Measurements from ENCODE around the gene CERK.

DNA sequence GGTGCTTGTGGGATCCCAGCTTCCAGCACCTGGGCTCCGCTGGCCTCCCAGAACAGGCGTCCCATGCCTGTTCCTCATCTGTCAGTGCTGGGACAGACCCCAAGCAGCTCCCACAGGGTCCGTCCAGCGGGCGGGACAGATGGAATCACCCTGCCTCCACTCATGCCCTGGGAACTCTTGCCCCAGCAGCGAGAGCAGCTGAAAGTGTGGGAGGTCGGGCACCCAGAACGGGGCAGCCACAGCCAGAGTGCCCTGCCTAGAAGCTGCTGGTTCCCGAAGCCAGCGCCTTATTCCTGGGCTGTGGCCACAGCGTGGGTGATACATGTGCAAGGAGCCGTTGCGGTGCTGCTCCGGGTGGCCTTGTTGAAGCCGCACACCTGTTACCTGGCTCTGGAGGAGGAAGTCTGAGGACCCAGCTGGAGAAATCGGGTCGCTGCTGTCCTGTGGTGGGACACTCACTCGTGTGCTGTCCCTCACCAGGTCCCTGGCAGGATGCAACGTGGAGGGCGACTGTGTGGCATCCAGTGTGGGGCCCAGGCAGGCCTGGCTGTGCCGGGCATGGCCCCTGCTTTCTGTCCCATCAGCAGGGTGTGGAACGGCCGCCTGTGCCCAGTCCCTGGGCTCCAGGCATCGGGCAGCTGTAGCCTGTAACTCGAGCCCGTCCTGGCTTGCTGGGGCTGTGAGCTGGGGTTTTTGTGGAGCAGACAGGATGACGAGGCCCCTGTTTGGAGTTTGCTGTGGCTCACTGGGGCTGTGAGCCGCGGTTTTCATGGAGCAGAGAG is 101.6 kb downstream of the CERK start:
- TF ChIP-seq, protein P1, sequence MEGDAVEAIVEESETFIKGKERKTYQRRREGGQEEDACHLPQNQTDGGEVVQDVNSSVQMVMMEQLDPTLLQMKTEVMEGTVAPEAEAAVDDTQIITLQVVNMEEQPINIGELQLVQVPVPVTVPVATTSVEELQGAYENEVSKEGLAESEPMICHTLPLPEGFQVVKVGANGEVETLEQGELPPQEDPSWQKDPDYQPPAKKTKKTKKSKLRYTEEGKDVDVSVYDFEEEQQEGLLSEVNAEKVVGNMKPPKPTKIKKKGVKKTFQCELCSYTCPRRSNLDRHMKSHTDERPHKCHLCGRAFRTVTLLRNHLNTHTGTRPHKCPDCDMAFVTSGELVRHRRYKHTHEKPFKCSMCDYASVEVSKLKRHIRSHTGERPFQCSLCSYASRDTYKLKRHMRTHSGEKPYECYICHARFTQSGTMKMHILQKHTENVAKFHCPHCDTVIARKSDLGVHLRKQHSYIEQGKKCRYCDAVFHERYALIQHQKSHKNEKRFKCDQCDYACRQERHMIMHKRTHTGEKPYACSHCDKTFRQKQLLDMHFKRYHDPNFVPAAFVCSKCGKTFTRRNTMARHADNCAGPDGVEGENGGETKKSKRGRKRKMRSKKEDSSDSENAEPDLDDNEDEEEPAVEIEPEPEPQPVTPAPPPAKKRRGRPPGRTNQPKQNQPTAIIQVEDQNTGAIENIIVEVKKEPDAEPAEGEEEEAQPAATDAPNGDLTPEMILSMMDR (conservative IDR thresholded peaks at IDR 0.05): no peak
- TF ChIP-seq EZH2 (IDR thresholded peaks at IDR 0.05; ENCODE audit: low read depth): no peak

Data from PC-9 (cell line).